WTC11 (cell line): ENCODE results near the gene GNAT3. TPM values are rescaled to one million over a fixed set of nuclear protein-coding genes. Genes with fewer than 3 reads are reported as not detected.

Experiments
- ATAC-seq: fragments of 200-7000 bp; cut with Tn5 transposase; 2 replicates; pipeline ENCODE4 v1.10.0; 2021; ENCODE audit warnings: mild to moderate bottlenecking, moderate library complexity
- CTCF ChIA-PET: fragments of 300-600 bp; sonication (Branson Sonifier 250); formaldehyde crosslinking; loops from one replicate; lab custom pipeline; 2021; ENCODE audit warnings: antibody characterized with exemption; lab: Charles Lee
- POLR2A ChIA-PET: fragments of 350-600 bp; sonication (Branson Sonifier 250); formaldehyde crosslinking; loops from one replicate; lab custom pipeline; 2021; ENCODE audit warnings: antibody characterized with exemption; lab: Charles Lee
- DNase-seq: peaks from one replicate; pipeline ENCODE4 v3.0.0; 2021; ENCODE audit warnings: low spot score
- H3K27ac Mint-ChIP-seq: 2 replicates; pipeline ENCODE4 v1.8.0; 2021; ENCODE audit warnings: mixed read lengths
- H3K27me3 Mint-ChIP-seq: 2 replicates; pipeline ENCODE4 v1.8.0; 2021; ENCODE audit warnings: low read depth, mild to moderate bottlenecking, moderate library complexity, mixed read lengths
- H3K36me3 Mint-ChIP-seq: 2 replicates; pipeline ENCODE4 v1.8.0; 2021; ENCODE audit warnings: mixed read lengths
- H3K4me1 Mint-ChIP-seq: 2 replicates; pipeline ENCODE4 v1.8.0; 2022; ENCODE audit warnings: mixed read lengths
- H3K4me3 Mint-ChIP-seq: 2 replicates; pipeline ENCODE4 v1.8.0; 2021; ENCODE audit warnings: mild to moderate bottlenecking, moderate library complexity, mixed read lengths
- H3K9me3 Mint-ChIP-seq: 2 replicates; pipeline ENCODE4 v1.8.0; 2021; ENCODE audit warnings: mixed read lengths
- CBFB ChIP-seq: sonication (generic); formaldehyde crosslinking; IDR thresholded peaks from 2 replicates; pipeline ENCODE4 v1.8.1; 2022; ENCODE audit warnings: mild to moderate bottlenecking, low read depth, missing genetic modification reagents
- CREM ChIP-seq: sonication (generic); formaldehyde crosslinking; IDR thresholded peaks from 2 replicates; pipeline ENCODE4 v1.8.1; 2022; ENCODE audit warnings: mild to moderate bottlenecking, missing genetic modification reagents, moderate library complexity
- EMX1 ChIP-seq: fragments of 250-450 bp; sonication (Bioruptor Pico); IDR thresholded peaks from 2 replicates; pipeline ENCODE4 v1.8.0; 2021; ENCODE audit warnings: mild to moderate bottlenecking
- ESRRA ChIP-seq: sonication (generic); formaldehyde crosslinking; IDR thresholded peaks from 2 replicates; pipeline ENCODE4 v1.8.1; 2022; ENCODE audit warnings: mild to moderate bottlenecking, missing genetic modification reagents, borderline replicate concordance
- ETV6 ChIP-seq: sonication (generic); formaldehyde crosslinking; IDR thresholded peaks from 2 replicates; pipeline ENCODE4 v1.8.1; 2022; ENCODE audit warnings: mild to moderate bottlenecking, missing genetic modification reagents
- FOXJ3 ChIP-seq: sonication (generic); formaldehyde crosslinking; IDR thresholded peaks from 2 replicates; pipeline ENCODE4 v1.9.0; 2021; ENCODE audit warnings: missing genetic modification reagents, mild to moderate bottlenecking, borderline replicate concordance
- NR1H2 ChIP-seq: sonication (generic); formaldehyde crosslinking; IDR thresholded peaks from 2 replicates; pipeline ENCODE4 v1.9.0; 2021; ENCODE audit warnings: mild to moderate bottlenecking, moderate library complexity, missing genetic modification reagents
- NR2C2 ChIP-seq: sonication (generic); formaldehyde crosslinking; IDR thresholded peaks from 2 replicates; pipeline ENCODE4 v1.8.0; 2022; ENCODE audit warnings: mild to moderate bottlenecking, missing genetic modification reagents
- NR3C1 ChIP-seq: sonication (generic); formaldehyde crosslinking; conservative IDR thresholded peaks from 2 replicates; pipeline ENCODE4 v1.8.1; 2023; ENCODE audit warnings: low read depth, mild to moderate bottlenecking, missing genetic modification reagents
- RORB ChIP-seq: fragments of 250-450 bp; sonication (Bioruptor Pico); IDR thresholded peaks from 2 replicates; pipeline ENCODE4 v1.9.0; 2021; ENCODE audit warnings: mild to moderate bottlenecking
- TCF7 ChIP-seq: sonication (generic); formaldehyde crosslinking; IDR thresholded peaks from 2 replicates; pipeline ENCODE4 v1.8.0; 2022; ENCODE audit warnings: mild to moderate bottlenecking, low read depth, missing genetic modification reagents, moderate library complexity
- ZBTB21 ChIP-seq: sonication (generic); formaldehyde crosslinking; IDR thresholded peaks from 2 replicates; pipeline ENCODE4 v1.8.1; 2023; ENCODE audit warnings: mild to moderate bottlenecking, missing genetic modification reagents, borderline replicate concordance
- ZNF121 ChIP-seq: sonication (generic); formaldehyde crosslinking; IDR thresholded peaks from 2 replicates; pipeline ENCODE4 v1.8.0; 2023; ENCODE audit warnings: missing genetic modification reagents
- total RNA-seq: library from RNA; stranded (reverse); gene quantifications from 3 replicates; pipeline ENCODE4 v1.2.3, GENCODE V29; 2021
- TF ChIP-seq, protein P1 (sequence below): sonication (generic); formaldehyde crosslinking; IDR thresholded peaks from 2 replicates; pipeline ENCODE4 v1.8.1; 2023; ENCODE audit warnings: mild to moderate bottlenecking, missing genetic modification reagents
- TF ChIP-seq, protein P2 (sequence below): fragments of 200-600 bp; IDR thresholded peaks from 2 replicates; pipeline ENCODE4 v1.8.0; 2022; ENCODE audit warnings: antibody characterized with exemption
- TF ChIP-seq, protein P3 (sequence below): sonication (generic); formaldehyde crosslinking; IDR thresholded peaks from 2 replicates; pipeline ENCODE4 v1.8.1; 2022; ENCODE audit warnings: missing genetic modification reagents, borderline replicate concordance
- TF ChIP-seq, protein P4 (sequence below): fragments of 250-450 bp; sonication (Bioruptor Pico); IDR thresholded peaks from 2 replicates; pipeline ENCODE4 v1.8.0; 2021; ENCODE audit warnings: mild to moderate bottlenecking
- TF ChIP-seq, protein P5 (sequence below): sonication (generic); formaldehyde crosslinking; IDR thresholded peaks from 2 replicates; pipeline ENCODE4 v1.8.0; 2022; ENCODE audit warnings: mild to moderate bottlenecking, missing genetic modification reagents
- TF ChIP-seq, protein P6 (sequence below): sonication (generic); formaldehyde crosslinking; IDR thresholded peaks from 2 replicates; pipeline ENCODE4 v1.8.1; 2022; ENCODE audit warnings: low read depth, missing genetic modification reagents, borderline replicate concordance
- TF ChIP-seq, protein P7 (sequence below): sonication (generic); formaldehyde crosslinking; IDR thresholded peaks from 2 replicates; pipeline ENCODE4 v1.8.1; 2022; ENCODE audit warnings: mild to moderate bottlenecking, missing genetic modification reagents, moderate library complexity, borderline replicate concordance

Gene GNAT3
- total RNA-seq, 1 experiment from 2014 or later: not detected

DNA sequence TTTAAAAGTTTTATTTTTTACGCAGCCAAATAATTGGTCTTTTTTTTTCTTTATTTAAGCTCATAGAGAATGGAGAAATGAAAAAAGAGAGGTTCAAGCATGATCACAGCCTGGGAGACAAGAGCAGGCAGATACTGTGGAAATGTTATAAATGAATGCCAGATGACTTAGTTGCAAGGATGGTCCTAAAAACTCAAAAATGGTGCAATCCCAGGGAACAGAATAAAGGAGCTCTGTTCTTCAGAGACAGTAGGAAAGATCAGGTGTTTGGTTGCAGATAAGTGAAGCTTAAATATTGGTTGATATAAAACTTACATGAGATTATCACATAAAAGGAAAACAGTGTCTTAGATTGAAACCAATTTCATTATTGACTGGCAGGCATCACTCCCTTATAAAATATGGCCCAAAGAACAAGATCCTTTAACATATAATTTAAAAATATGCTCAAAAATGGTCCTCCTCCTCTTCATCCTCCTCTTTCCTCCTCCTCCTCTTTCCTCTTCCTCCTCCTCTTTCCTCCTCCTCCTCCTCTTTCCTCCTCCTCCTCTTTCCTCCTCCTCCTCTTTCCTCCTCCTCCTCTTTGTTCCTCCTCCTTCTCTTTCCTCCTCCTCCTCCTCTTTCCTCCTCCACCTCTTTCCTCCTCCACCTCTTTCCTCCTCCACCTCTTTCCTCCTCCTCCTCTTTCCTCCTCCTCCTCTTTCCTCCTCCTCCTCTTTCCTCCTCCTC, 18.6 kb downstream of the GNAT3 start (continued):
- TF ChIP-seq, protein P1, sequence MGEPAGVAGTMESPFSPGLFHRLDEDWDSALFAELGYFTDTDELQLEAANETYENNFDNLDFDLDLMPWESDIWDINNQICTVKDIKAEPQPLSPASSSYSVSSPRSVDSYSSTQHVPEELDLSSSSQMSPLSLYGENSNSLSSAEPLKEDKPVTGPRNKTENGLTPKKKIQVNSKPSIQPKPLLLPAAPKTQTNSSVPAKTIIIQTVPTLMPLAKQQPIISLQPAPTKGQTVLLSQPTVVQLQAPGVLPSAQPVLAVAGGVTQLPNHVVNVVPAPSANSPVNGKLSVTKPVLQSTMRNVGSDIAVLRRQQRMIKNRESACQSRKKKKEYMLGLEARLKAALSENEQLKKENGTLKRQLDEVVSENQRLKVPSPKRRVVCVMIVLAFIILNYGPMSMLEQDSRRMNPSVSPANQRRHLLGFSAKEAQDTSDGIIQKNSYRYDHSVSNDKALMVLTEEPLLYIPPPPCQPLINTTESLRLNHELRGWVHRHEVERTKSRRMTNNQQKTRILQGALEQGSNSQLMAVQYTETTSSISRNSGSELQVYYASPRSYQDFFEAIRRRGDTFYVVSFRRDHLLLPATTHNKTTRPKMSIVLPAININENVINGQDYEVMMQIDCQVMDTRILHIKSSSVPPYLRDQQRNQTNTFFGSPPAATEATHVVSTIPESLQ (CRISPR knock-in tag): no peak
- TF ChIP-seq, protein P2, sequence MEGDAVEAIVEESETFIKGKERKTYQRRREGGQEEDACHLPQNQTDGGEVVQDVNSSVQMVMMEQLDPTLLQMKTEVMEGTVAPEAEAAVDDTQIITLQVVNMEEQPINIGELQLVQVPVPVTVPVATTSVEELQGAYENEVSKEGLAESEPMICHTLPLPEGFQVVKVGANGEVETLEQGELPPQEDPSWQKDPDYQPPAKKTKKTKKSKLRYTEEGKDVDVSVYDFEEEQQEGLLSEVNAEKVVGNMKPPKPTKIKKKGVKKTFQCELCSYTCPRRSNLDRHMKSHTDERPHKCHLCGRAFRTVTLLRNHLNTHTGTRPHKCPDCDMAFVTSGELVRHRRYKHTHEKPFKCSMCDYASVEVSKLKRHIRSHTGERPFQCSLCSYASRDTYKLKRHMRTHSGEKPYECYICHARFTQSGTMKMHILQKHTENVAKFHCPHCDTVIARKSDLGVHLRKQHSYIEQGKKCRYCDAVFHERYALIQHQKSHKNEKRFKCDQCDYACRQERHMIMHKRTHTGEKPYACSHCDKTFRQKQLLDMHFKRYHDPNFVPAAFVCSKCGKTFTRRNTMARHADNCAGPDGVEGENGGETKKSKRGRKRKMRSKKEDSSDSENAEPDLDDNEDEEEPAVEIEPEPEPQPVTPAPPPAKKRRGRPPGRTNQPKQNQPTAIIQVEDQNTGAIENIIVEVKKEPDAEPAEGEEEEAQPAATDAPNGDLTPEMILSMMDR: no peak
- TF ChIP-seq, protein P3, sequence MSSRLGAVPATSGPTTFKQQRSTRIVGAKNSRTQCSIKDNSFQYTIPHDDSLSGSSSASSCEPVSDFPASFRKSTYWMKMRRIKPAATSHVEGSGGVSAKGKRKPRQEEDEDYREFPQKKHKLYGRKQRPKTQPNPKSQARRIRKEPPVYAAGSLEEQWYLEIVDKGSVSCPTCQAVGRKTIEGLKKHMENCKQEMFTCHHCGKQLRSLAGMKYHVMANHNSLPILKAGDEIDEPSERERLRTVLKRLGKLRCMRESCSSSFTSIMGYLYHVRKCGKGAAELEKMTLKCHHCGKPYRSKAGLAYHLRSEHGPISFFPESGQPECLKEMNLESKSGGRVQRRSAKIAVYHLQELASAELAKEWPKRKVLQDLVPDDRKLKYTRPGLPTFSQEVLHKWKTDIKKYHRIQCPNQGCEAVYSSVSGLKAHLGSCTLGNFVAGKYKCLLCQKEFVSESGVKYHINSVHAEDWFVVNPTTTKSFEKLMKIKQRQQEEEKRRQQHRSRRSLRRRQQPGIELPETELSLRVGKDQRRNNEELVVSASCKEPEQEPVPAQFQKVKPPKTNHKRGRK (CRISPR knock-in tag): 0 out of 2 replicates have a peak, but pooled peaks have one; percentile 62
- TF ChIP-seq, protein P4, sequence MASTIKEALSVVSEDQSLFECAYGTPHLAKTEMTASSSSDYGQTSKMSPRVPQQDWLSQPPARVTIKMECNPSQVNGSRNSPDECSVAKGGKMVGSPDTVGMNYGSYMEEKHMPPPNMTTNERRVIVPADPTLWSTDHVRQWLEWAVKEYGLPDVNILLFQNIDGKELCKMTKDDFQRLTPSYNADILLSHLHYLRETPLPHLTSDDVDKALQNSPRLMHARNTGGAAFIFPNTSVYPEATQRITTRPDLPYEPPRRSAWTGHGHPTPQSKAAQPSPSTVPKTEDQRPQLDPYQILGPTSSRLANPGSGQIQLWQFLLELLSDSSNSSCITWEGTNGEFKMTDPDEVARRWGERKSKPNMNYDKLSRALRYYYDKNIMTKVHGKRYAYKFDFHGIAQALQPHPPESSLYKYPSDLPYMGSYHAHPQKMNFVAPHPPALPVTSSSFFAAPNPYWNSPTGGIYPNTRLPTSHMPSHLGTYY (CRISPR knock-in tag): no peak
- no peak for TF ChIP-seq ETV6 (CRISPR knock-in tag)
- TF ChIP-seq CBFB (CRISPR knock-in tag): no peak

DNA sequence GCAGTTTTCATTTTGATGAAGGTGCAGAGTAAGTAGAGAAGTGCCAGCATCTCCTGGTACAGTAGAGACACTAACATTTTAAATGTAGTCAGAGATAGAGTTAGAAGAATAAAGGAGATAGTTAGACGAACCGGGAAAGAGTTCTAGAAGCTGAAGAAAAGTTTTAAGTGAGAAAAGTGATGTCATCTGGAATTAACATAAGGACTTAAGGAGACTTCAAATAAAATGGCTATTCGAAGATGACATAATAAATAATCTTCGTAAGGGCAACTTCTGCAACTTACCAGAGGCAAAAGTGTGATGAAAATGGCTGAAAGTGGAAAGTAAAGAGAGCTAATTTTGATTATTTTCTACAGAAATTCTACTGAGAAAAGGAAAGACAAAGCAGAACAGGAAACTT, 20.4 kb downstream of the GNAT3 start:
- ATAC-seq: no peak
- no peaks in the 10 kb centered on the region for H3K9me3 Mint-ChIP-seq
- POLR2A ChIA-PET: no interaction called here
- H3K36me3 Mint-ChIP-seq: no peaks in the 10 kb centered on the region
- H3K4me3 Mint-ChIP-seq: no peak overlapping the region
- TF ChIP-seq, protein P5, sequence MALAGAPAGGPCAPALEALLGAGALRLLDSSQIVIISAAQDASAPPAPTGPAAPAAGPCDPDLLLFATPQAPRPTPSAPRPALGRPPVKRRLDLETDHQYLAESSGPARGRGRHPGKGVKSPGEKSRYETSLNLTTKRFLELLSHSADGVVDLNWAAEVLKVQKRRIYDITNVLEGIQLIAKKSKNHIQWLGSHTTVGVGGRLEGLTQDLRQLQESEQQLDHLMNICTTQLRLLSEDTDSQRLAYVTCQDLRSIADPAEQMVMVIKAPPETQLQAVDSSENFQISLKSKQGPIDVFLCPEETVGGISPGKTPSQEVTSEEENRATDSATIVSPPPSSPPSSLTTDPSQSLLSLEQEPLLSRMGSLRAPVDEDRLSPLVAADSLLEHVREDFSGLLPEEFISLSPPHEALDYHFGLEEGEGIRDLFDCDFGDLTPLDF (CRISPR knock-in tag): no peak
- TF ChIP-seq FOXJ3 (CRISPR knock-in tag) (no peak), ESRRA (CRISPR knock-in tag) (no peak), RORB (no peak), TCF7 (no peak), ETV6 (CRISPR knock-in tag) (no peak), NR3C1 (no peak), ZBTB21 (CRISPR knock-in tag) (no peak), NR2C2 (CRISPR knock-in tag) (no peak), NR1H2 (no peak), EMX1 (CRISPR knock-in tag) (no peak), CREM (CRISPR knock-in tag) (no peak), ZNF121 (CRISPR knock-in tag) (no peak)
- TF ChIP-seq, protein P6, sequence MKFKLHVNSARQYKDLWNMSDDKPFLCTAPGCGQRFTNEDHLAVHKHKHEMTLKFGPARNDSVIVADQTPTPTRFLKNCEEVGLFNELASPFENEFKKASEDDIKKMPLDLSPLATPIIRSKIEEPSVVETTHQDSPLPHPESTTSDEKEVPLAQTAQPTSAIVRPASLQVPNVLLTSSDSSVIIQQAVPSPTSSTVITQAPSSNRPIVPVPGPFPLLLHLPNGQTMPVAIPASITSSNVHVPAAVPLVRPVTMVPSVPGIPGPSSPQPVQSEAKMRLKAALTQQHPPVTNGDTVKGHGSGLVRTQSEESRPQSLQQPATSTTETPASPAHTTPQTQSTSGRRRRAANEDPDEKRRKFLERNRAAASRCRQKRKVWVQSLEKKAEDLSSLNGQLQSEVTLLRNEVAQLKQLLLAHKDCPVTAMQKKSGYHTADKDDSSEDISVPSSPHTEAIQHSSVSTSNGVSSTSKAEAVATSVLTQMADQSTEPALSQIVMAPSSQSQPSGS: no peak
- TF ChIP-seq, protein P7, sequence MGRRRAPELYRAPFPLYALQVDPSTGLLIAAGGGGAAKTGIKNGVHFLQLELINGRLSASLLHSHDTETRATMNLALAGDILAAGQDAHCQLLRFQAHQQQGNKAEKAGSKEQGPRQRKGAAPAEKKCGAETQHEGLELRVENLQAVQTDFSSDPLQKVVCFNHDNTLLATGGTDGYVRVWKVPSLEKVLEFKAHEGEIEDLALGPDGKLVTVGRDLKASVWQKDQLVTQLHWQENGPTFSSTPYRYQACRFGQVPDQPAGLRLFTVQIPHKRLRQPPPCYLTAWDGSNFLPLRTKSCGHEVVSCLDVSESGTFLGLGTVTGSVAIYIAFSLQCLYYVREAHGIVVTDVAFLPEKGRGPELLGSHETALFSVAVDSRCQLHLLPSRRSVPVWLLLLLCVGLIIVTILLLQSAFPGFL: no peak
- peaks cover 39% of the 10 kb centered on the region for H3K4me1 Mint-ChIP-seq
- CTCF ChIA-PET: no interaction called here
- H3K27me3 Mint-ChIP-seq: no peaks in the 10 kb centered on the region
- no peak for DNase-seq
- peak overlapping the region; percentile 1; the same call in 1 of the 2 replicates for H3K27ac Mint-ChIP-seq
